Stimulated activated CD8-positive, alpha-beta memory T cell treated with anti-CD3 and anti-CD28 coated beads, Interleukin-2, amount 100 ng/mL, for 1 hour (primary cell): ENCODE measurements around the gene ACP4.
"Not testable (repeated sequence)": the region's sequence is repeated elsewhere in the genome, so short reads cannot be mapped to it uniquely, and the experiment has no call there.

ENCODE experiments used
- DNase-seq, 2 donors: peaks; one replicate each; pipeline ENCODE4 v3.0.0-alpha.2; 2020; ENCODE audit warnings: low read depth in 2 of 2

ACP4 gene

GRCh38 chr19:50790396-50790795 is at the start of gene ACP4:
ACP4 (plus strand) TSS chr19:50790415; CDS start chr19:50790415, 0 bp downstream.
- DNase-seq = no peak

GRCh38 chr19:50741179-50741933 is 48.9 kb upstream of the ACP4 start:
- no peak for DNase-seq

GRCh38 chr19:50743537-50743936 is 46.7 kb upstream of the ACP4 start:
- no peak for DNase-seq

GRCh38 chr19:50745221-50745620 is 45.0 kb upstream of the ACP4 start:
- DNase-seq = no peak

GRCh38 chr19:50747141-50747540 is 43.1 kb upstream of the ACP4 start:
- DNase-seq = not testable (repeated sequence)

GRCh38 chr19:50749490-50749889 is 40.7 kb upstream of the ACP4 start:
- DNase-seq = no peak

- no peak for DNase-seq
These were observed 40.2 kb upstream of the ACP4 start for GRCh38 chr19:50750010-50750409.

GRCh38 chr19:50753879-50754278 is 36.3 kb upstream of the ACP4 start:
- DNase-seq = no peak

- not testable (repeated sequence) for DNase-seq
These were observed 34.0 kb upstream of the ACP4 start for GRCh38 chr19:50756244-50756643.

GRCh38 chr19:50757624-50758023 is 32.6 kb upstream of the ACP4 start:
- DNase-seq = not testable (repeated sequence)

- DNase-seq = not testable (repeated sequence)
These were observed 31.1 kb upstream of the ACP4 start for GRCh38 chr19:50759076-50759475.

GRCh38 chr19:50759886-50760285 is 30.3 kb upstream of the ACP4 start:
- no peak for DNase-seq

- DNase-seq = not testable (repeated sequence)
These were observed 28.7 kb upstream of the ACP4 start for GRCh38 chr19:50761501-50761900.

- DNase-seq = not testable (repeated sequence)
These were observed 26.7 kb upstream of the ACP4 start for GRCh38 chr19:50763521-50763920.

GRCh38 chr19:50764409-50764808 is 25.8 kb upstream of the ACP4 start:
- DNase-seq = no peak

GRCh38 chr19:50766746-50767145 is 23.5 kb upstream of the ACP4 start:
- not testable (repeated sequence) for DNase-seq

GRCh38 chr19:50767263-50767662 is 23.0 kb upstream of the ACP4 start:
- not testable (repeated sequence) for DNase-seq

- DNase-seq = no peak
These were observed 21.9 kb upstream of the ACP4 start for GRCh38 chr19:50768277-50768676.

GRCh38 chr19:50770164-50770563 is 20.1 kb upstream of the ACP4 start, which contains the start of gene GPR32:
GPR32 (plus strand) TSS chr19:50770464; CDS start chr19:50770601, 137 bp downstream.
- DNase-seq = not testable (repeated sequence)

- no peak for DNase-seq
These were observed 19.3 kb upstream of the ACP4 start for GRCh38 chr19:50770888-50771287.

GRCh38 chr19:50772476-50772875 is 17.7 kb upstream of the ACP4 start:
- no peak for DNase-seq

GRCh38 chr19:50772912-50773311 is 17.3 kb upstream of the ACP4 start:
- not testable (repeated sequence) for DNase-seq

GRCh38 chr19:50773454-50773853 is 16.8 kb upstream of the ACP4 start:
- not testable (repeated sequence) for DNase-seq

- DNase-seq = no peak
These were observed 14.1 kb upstream of the ACP4 start for GRCh38 chr19:50776131-50776530.
